HUES64 (cell line): ENCODE data around the gene AKAP13.

Source experiments
- H3K27ac ChIP-seq: 2 replicates; pipeline ENCODE4 v1.7.0; 2013; ENCODE audit warnings: low read depth, low read length, inconsistent platforms
- H3K27me3 ChIP-seq: 2 replicates; pipeline ENCODE4 v1.6.1; 2013; ENCODE audit warnings: mild to moderate bottlenecking, low read length; ENCODE audit not compliant: insufficient read depth
- H3K36me3 ChIP-seq: 2 replicates; pipeline ENCODE4 v1.6.1; 2013; ENCODE audit warnings: mild to moderate bottlenecking, low read length; ENCODE audit not compliant: insufficient read depth
- H3K4me1 ChIP-seq: 2 replicates; pipeline ENCODE4 v1.6.1; 2013; ENCODE audit warnings: mild to moderate bottlenecking, low read length, moderate library complexity; ENCODE audit not compliant: insufficient read depth
- H3K4me3 ChIP-seq: 2 replicates; pipeline ENCODE4 v1.5.1; 2013; ENCODE audit warnings: mild to moderate bottlenecking, low read length, moderate library complexity
- H3K9ac ChIP-seq: 2 replicates; pipeline ENCODE4 v1.6.1; 2013; ENCODE audit warnings: mild to moderate bottlenecking, low read depth, low read length
- H3K9me3 ChIP-seq: 2 replicates; pipeline ENCODE4 v1.6.1; 2013; ENCODE audit warnings: low read depth, low read length; ENCODE audit not compliant: insufficient read depth
- WGBS: fragments of 150-250, 120-280 bp; methylation state at CpG from one replicate; pipeline ENCODE4 v1.1.7; 2013; ENCODE audit warnings: missing lambda C conversion rate; 5-methylcytosine and 5-hydroxymethylcytosine counted together

AKAP13 gene

GRCh38 chr15:85415783-85416182 is 35.4 kb downstream of the AKAP13 start:
- H3K9ac ChIP-seq, result no peak overlapping the region
- H3K9me3 ChIP-seq, result no peaks in the 10 kb centered on the region
- 85% methylated on average over 2 of the region's 2 CpGs for WGBS
- no peak overlapping the region for H3K4me3 ChIP-seq
- no peaks in the 10 kb centered on the region for H3K27me3 ChIP-seq
- H3K36me3 ChIP-seq, result no peaks in the 10 kb centered on the region
- peaks cover 32% of the 10 kb centered on the region for H3K4me1 ChIP-seq
- no peak overlapping the region for H3K27ac ChIP-seq

DNA sequence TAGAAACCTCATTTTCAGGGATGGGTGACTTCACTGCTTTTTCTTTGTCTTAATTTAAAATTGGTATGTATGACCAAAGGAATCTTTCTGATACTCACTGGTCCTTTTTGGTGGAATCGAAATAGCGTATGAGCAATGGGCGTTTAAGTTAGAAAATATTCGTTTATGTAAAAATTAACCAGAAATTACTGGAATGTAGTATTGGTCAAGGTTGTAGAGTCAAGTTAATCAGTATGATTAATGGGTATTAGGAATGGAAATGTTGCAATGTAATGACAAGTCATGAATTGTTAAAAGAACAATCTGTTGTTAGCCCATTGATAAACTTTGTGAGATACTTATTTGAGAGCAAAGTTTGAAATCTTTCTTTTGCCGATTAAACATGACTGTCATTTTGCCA is 36.9 kb downstream of the AKAP13 start:
- no peaks in the 10 kb centered on the region for H3K36me3 ChIP-seq
- H3K27ac ChIP-seq, result no peak overlapping the region
- H3K4me1 ChIP-seq, result peaks cover 34% of the 10 kb centered on the region
- H3K9me3 ChIP-seq, result no peaks in the 10 kb centered on the region
- no peaks in the 10 kb centered on the region for H3K27me3 ChIP-seq
- 97% methylated on average over 5 of the region's 5 CpGs for WGBS
- H3K4me3 ChIP-seq, result no peak overlapping the region
- H3K9ac ChIP-seq, result no peak overlapping the region

GRCh38 chr15:85419161-85419560 is 38.8 kb downstream of the AKAP13 start:
- 87% methylated on average over 5 of the region's 5 CpGs for WGBS
- H3K27me3 ChIP-seq, result no peaks in the 10 kb centered on the region
- H3K9ac ChIP-seq, result no peak overlapping the region
- H3K36me3 ChIP-seq, result no peaks in the 10 kb centered on the region
- no peaks in the 10 kb centered on the region for H3K9me3 ChIP-seq
- H3K4me3 ChIP-seq, result no peak overlapping the region
- peaks cover 17% of the 10 kb centered on the region; the same call in 1 of the 2 replicates for H3K4me1 ChIP-seq
- H3K27ac ChIP-seq, result no peak overlapping the region

GRCh38 chr15:85421116-85421925 is 40.9 kb downstream of the AKAP13 start:
- no peak overlapping the region for H3K9ac ChIP-seq
- 97% methylated on average over 7 of the region's 10 CpGs for whole genome bisulfite sequencing
- H3K4me3 ChIP-seq, result no peak overlapping the region
- no peak overlapping the region for H3K27ac ChIP-seq
- no peaks in the 10 kb centered on the region for H3K9me3 ChIP-seq
- H3K36me3 ChIP-seq, result no peaks in the 10 kb centered on the region
- H3K4me1 ChIP-seq, result peaks cover 14% of the 10 kb centered on the region; the same call in 1 of the 2 replicates
- H3K27me3 ChIP-seq, result no peaks in the 10 kb centered on the region

DNA sequence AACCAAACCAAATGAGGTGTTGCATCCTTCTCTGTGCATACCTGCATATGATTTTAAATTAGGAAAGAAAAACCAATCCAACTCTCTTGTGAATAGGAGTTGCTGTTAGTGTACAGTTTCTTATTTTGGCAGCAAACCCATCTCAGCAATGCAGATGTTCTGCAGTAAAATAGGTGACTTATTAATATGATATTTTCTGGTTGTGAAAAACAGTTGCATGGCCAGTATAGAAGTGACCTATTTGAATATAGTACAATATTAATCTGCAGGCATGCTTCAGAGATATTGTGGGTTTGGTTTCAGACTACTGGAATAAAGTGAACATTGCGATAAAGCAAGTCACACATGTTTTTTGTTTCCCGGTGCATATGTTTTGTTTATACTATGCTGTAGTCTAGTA is 42.2 kb downstream of the AKAP13 start:
- H3K9ac ChIP-seq, result no peak overlapping the region
- H3K27ac ChIP-seq, result no peak overlapping the region
- H3K27me3 ChIP-seq, result no peaks in the 10 kb centered on the region
- H3K4me3 ChIP-seq, result no peak overlapping the region
- no peaks in the 10 kb centered on the region for H3K9me3 ChIP-seq
- WGBS, result 92% methylated on average over 2 of the region's 2 CpGs
- H3K4me1 ChIP-seq, result peaks cover 14% of the 10 kb centered on the region; the same call in 1 of the 2 replicates
- H3K36me3 ChIP-seq, result no peaks in the 10 kb centered on the region

GRCh38 chr15:85423256-85423655 is 42.9 kb downstream of the AKAP13 start:
- Histone ChIP-seq H3K27ac (no peak overlapping the region), H3K9ac (no peak overlapping the region), H3K9me3 (no peaks in the 10 kb centered on the region), H3K4me3 (no peak overlapping the region), H3K4me1 (peaks cover 14% of the 10 kb centered on the region; the same call in 1 of the 2 replicates), H3K36me3 (no peaks in the 10 kb centered on the region), H3K27me3 (no peaks in the 10 kb centered on the region)

DNA sequence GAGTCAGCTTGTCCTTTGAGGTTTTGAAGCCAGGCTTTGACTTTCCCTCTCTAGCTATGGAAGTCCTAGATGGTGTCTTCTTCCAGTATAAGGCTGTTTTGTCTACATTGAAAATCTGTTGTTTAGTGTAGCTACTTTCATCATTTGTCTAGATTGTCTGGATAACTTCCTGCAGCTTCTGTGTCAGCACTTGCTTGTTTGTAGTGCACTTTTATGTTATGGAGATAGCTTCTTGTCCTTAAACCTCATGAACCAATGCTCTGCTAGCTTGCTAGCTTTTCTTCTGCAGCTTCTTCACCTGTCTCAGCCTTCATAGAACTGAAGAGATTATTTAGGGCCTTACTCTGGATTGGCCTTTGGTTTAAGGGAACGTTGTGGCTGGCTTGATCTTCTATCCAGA is 43.8 kb downstream of the AKAP13 start:
- Histone ChIP-seq H3K27me3 (no peaks in the 10 kb centered on the region), H3K9ac (no peak overlapping the region), H3K27ac (no peak overlapping the region), H3K9me3 (no peaks in the 10 kb centered on the region), H3K36me3 (no peaks in the 10 kb centered on the region), H3K4me1 (peaks cover 15% of the 10 kb centered on the region; the same call in 1 of the 2 replicates), H3K4me3 (no peak overlapping the region)
- WGBS, result no CpG with 5 or more reads among the region's 1 CpG

DNA sequence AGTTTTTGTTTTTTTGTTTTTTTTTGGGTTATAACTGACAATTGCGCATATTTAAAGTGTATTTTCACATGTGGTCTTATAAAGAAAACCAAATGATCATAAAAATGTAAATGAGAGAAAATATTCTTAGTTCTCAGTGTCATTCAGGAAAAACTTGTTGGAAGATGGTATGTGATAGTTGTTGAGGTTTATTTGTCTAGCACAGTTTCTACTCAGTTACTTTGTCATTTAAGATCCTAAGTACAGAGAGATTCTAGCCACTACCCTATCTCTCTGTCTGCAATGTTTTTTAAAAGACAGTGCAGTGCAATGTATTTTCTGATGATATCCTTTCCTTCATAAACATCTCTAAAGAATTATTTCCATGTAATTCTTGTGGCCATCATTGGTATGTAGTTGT is 46.1 kb downstream of the AKAP13 start:
- no peak overlapping the region for H3K4me3 ChIP-seq
- WGBS, result 100% methylated on average over 1 of the region's 1 CpG

DNA sequence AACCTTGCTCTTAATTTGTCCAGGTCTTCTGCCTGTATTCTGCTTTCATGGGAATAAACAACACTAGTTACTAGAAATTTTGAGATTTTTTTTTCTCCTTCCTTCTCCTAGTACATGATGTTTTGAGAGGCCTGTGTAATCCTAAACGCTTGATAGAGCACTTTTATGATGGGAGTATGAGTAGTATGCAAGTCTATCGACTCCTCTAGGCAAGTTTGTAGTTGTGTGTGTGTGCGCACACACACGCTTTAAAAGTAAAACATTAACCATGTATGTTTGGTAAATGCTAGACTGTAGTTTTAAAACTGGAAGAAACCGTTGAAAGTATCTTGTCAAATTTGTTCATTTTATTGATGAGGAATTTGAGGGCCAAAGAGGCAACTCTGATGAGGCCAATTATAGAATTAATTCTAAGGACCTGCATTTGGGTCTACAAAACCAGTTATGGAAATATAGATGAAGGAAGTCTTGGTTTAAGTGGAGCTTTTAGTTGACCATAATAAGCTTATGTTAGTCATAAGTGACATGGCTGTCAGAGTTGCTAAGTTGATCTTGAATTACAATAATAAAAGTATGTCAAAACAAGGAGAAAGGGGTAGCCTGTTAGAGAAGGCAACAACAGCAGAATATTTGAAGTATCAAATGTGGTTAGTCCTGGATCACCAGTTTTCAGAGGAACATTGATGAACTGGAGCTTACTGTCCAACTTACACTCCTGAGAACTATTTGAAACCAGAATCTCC is 47.1 kb downstream of the AKAP13 start:
- 94% methylated on average over 5 of the region's 5 CpGs for WGBS
- Histone ChIP-seq H3K4me1 (peaks cover 37% of the 10 kb centered on the region), H3K9me3 (no peaks in the 10 kb centered on the region)

More for the DNA sequence above, 46.1 kb downstream of the AKAP13 start:
- Histone ChIP-seq H3K9ac (no peak overlapping the region), H3K9me3 (no peaks in the 10 kb centered on the region), H3K4me1 (peaks cover 38% of the 10 kb centered on the region), H3K27ac (no peak overlapping the region), H3K36me3 (no peaks in the 10 kb centered on the region), H3K27me3 (no peaks in the 10 kb centered on the region)

GRCh38 chr15:85429522-85429921 is 49.1 kb downstream of the AKAP13 start:
- WGBS, result 90% methylated on average over 2 of the region's 3 CpGs
- Histone ChIP-seq H3K9ac (no peak overlapping the region), H3K4me1 (peaks cover 43% of the 10 kb centered on the region), H3K27me3 (no peaks in the 10 kb centered on the region), H3K36me3 (no peaks in the 10 kb centered on the region), H3K9me3 (no peaks in the 10 kb centered on the region), H3K4me3 (no peak overlapping the region), H3K27ac (no peak overlapping the region)

More for the DNA sequence above, 47.1 kb downstream of the AKAP13 start:
- no peaks in the 10 kb centered on the region for H3K27me3 ChIP-seq
- no peaks in the 10 kb centered on the region for H3K36me3 ChIP-seq
- H3K27ac ChIP-seq, result no peak overlapping the region
- no peak overlapping the region for H3K9ac ChIP-seq
- H3K4me3 ChIP-seq, result no peak overlapping the region

GRCh38 chr15:85430406-85431204 is 50.2 kb downstream of the AKAP13 start:
- H3K4me3 ChIP-seq, result no peak overlapping the region
- 64% methylated on average over 4 of the region's 6 CpGs for WGBS

More at GRCh38 chr15:85430406-85431204, 50.2 kb downstream of the AKAP13 start:
- peaks cover 43% of the 10 kb centered on the region for H3K4me1 ChIP-seq
- H3K9me3 ChIP-seq, result no peaks in the 10 kb centered on the region
- H3K36me3 ChIP-seq, result no peaks in the 10 kb centered on the region
- H3K27me3 ChIP-seq, result no peaks in the 10 kb centered on the region
- H3K9ac ChIP-seq, result no peak overlapping the region
- H3K27ac ChIP-seq, result no peak overlapping the region
